Uterus (tissue), 4 donors: Measurements from ENCODE around the gene C16orf92. TPM values are rescaled to one million over a fixed set of nuclear protein-coding genes. Genes with fewer than 3 reads are reported as not detected.

Source experiments
- DNase-seq, 2 donors: peaks; one replicate each; pipeline ENCODE4 v3.0.0-alpha.2; 2019 to 2020
- H3K27ac ChIP-seq, 2 donors: fragments of 200-600 bp; sonication (generic); 1 replicate in 1 of 2; 2 replicates in 1 of 2; pipeline ENCODE4 v1.5.1; 2016 to 2018
- H3K27me3 ChIP-seq, 2 donors: fragments of 200-600 bp; sonication (generic); one replicate each; pipeline ENCODE4 v1.5.1; 2018 to 2019; ENCODE audit warnings: control low read depth in 1 of 2
- H3K36me3 ChIP-seq, 2 donors: fragments of 200-600 bp; sonication (generic); one replicate each; pipeline ENCODE4 v1.5.1; 2019; ENCODE audit warnings: control low read depth in 1 of 2
- H3K4me1 ChIP-seq, 2 donors: fragments of 200-600 bp; sonication (generic); one replicate each; pipeline ENCODE4 v1.5.1; 2018 to 2019; ENCODE audit warnings: control low read depth in 1 of 2
- H3K4me3 ChIP-seq, 2 donors: fragments of 200-600 bp; sonication (generic); 1 replicate in 1 of 2; 2 replicates in 1 of 2; pipeline ENCODE4 v1.5.1; 2018 to 2019; ENCODE audit warnings: mild to moderate bottlenecking in 1 of 2
- H3K9me3 ChIP-seq, 2 donors: fragments of 200-600 bp; sonication (generic); one replicate each; pipeline ENCODE4 v1.5.1; 2019; ENCODE audit warnings: control low read depth in 1 of 2
- CTCF ChIP-seq, 4 experiments: fragments of 200-600 bp in 2 of 4; fragments of 450-650 bp in 2 of 4; sonication (generic) in 2 of 4; IDR thresholded peaks; one replicate each; pipeline ENCODE4 v1.5.1; 2016 to 2019; ENCODE audit warnings: antibody characterized with exemption in 4 of 4, mild to moderate bottlenecking in 2 of 4, moderate library complexity in 1 of 4
- POLR2A ChIP-seq, 2 donors: fragments of 450-650 bp; IDR thresholded peaks; one replicate each; pipeline ENCODE4 v1.6.1; 2016; ENCODE audit warnings: antibody characterized with exemption in 2 of 2, mild to moderate bottlenecking in 1 of 2, moderate library complexity in 1 of 2
- intact Hi-C: fragments of 100-400 bp; cut with DNase I; formaldehyde crosslinking; loops from one replicate; pipeline ENCODE4 v1.15.1; 2023; ENCODE audit warnings: low total_unique reads
- total RNA-seq, 4 donors: library from RNA; depleted of rRNA in 3 of 4; stranded (reverse); fragments of >200 nt in 3 of 4; gene quantifications; one replicate each; pipeline versions ENCODE4 v1.1.0 to v1.2.4, GENCODE V29; 2014 to 2023
- donor health status: DM: yes; HTN: yes; CAD: no.

C16orf92 gene
- total RNA-seq, 4 donors from 2014 or later: not detected

DNA sequence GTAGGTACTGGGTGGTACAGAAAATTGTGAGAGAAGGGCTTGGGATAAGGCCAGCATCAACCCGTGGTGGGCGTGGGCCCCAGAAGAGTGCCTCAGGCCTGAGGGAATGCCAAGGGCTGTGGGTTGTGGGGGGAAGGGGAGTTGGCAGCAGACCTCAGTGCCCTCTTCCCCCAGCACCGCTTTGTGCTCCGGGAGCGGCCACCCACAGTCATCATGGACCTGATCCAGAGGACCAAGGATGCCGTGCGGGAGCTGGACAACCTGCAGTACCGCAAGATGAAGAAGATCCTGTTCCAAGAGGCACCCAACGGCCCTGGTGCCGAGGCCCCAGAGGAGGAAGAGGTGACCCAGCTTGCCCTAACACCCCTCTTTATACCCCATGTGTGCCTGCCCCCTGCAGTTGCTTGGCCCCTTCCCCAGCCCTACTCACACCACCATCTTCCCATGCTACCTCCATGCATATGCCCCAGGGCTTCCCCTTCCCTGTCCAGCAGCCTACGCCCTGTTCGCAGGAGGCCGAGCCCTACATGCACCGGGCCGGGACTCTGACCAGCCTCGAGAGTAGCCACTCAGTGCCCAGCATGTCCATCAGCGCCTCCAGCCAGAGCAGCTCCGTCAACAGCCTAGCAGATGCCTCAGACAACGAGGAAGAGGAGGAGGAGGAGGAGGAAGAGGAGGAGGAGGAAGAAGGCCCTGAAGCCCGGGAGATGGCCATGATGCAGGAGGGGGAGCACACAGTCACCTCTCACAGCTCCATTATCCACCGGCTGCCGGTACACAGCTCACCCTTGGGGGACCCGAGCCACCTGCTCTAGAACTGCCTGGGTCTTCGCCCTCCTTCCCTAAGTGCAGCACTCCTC, 40.2 kb upstream of the C16orf92 start:
- Histone ChIP-seq H3K4me1 (no peaks in the 10 kb centered on the region), H3K4me3 (no peak overlapping the region), H3K27ac (no peak overlapping the region), H3K27me3 (no peaks in the 10 kb centered on the region), H3K36me3 (no peaks in the 10 kb centered on the region), H3K9me3 (no peaks in the 10 kb centered on the region)
- TF ChIP-seq POLR2A (IDR thresholded peaks at IDR 0.05) (no peak), CTCF (IDR thresholded peaks at IDR 0.05) (no peak)
- DNase-seq: no peak
- intact Hi-C loops: no loop called here

DNA sequence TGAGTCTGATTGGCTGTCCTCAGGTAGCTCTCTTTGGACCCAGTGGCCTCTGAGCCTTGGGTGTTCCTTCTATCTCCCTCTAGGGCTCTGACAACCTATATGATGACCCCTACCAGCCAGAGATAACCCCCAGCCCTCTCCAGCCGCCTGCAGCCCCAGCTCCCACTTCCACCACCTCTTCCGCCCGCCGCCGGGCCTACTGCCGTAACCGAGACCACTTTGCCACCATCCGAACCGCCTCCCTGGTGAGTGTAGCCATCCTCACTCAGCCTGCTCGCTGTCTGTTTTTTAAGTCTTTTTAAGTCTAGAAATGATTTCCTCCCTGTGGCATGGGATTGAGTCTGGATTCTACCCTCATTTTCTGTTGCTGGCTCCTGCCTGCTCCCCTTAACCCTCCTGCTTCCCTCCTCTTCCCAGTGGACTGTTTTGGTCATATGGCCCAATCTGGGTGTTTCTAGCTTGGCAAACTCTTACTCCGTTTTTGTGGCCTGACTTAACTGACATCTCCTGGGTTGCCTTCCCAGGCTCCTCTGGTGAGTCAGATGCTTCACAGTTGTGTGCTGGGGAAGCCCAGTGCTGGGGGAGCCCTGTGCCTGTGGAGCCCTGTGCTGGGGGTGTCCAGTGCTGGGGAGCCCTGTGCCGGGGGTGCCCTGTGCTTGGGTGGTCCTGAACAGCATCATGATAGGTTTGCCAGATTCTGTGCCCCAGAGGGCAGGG, 39.4 kb upstream of the C16orf92 start:
- no peak for DNase-seq
- Histone ChIP-seq H3K36me3 (no peaks in the 10 kb centered on the region), H3K4me3 (no peak overlapping the region), H3K27ac (no peak overlapping the region), H3K27me3 (no peaks in the 10 kb centered on the region), H3K4me1 (no peaks in the 10 kb centered on the region), H3K9me3 (no peaks in the 10 kb centered on the region)
- intact Hi-C loops: no loop called here
- no peak for TF ChIP-seq POLR2A (IDR thresholded peaks at IDR 0.05)
- TF ChIP-seq CTCF (IDR thresholded peaks at IDR 0.05): no peak

DNA sequence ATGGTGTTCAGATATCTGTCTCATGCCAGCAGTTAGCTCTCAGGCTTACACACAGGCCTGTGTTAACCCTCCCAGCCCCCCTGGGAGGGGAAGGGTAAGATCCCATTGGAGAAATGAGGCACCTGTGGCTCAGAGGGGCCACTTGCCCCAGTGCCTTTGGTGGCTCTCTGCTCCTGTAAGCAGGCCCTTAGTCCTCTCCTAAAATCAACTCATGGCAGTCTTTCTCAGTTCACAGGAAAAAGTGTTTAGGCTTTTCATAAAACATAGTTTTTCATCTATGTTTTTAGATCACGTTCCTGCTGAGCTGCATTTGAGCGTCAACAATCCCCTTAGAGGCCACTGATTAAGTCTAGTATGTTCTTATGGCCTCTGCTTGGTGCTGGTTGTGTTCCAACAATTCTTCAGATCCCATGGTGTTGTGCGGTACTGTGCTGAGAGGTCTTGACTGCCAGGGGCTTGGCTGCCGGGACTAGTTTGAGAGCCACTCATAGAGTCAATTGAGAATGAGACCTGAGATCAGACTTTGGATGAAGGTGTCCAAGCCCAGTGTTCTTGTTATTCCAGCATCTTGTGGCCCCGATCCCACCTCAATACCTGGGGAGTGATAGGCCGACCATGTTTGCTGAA, 38.7 kb upstream of the C16orf92 start:
- Histone ChIP-seq H3K36me3 (no peaks in the 10 kb centered on the region), H3K27me3 (no peaks in the 10 kb centered on the region), H3K9me3 (no peaks in the 10 kb centered on the region), H3K4me3 (no peak overlapping the region), H3K27ac (no peak overlapping the region), H3K4me1 (no peaks in the 10 kb centered on the region)
- intact Hi-C loops: no loop called here
- DNase-seq: no peak
- TF ChIP-seq POLR2A (IDR thresholded peaks at IDR 0.05): no peak
- no peak for TF ChIP-seq CTCF (IDR thresholded peaks at IDR 0.05)

- TF ChIP-seq POLR2A (IDR thresholded peaks at IDR 0.05) (no peak), CTCF (IDR thresholded peaks at IDR 0.05) (no peak)
- H3K4me1 ChIP-seq: no peaks in the 10 kb centered on the region
Measured at GRCh38 chr16:29984764-29985147, 38.2 kb upstream of the C16orf92 start.

More at GRCh38 chr16:29984764-29985147, 38.2 kb upstream of the C16orf92 start:
- H3K9me3 ChIP-seq: no peaks in the 10 kb centered on the region
- no peaks in the 10 kb centered on the region for H3K36me3 ChIP-seq
- intact Hi-C loops: no loop called here
- no peak overlapping the region for H3K27ac ChIP-seq
- DNase-seq: no peak
- H3K4me3 ChIP-seq: no peak overlapping the region
- no peaks in the 10 kb centered on the region for H3K27me3 ChIP-seq
